Adrenal gland (tissue), 12 donors: ENCODE results near the gene PDLIM4. TPM values are rescaled to one million over a fixed set of nuclear protein-coding genes. Genes with fewer than 3 reads are reported as not detected.

ENCODE experiments used
- DNase-seq, 7 donors: peaks; one replicate each; pipeline ENCODE4 v3.0.0-alpha.2; 2019 to 2020
- H3K27ac ChIP-seq, 5 donors: fragments of 200-600 bp; sonication (generic) in 4 of 5; 1 replicate in 3 of 5; 2 replicates in 2 of 5; pipeline versions ENCODE4 v1.5.1 to v1.8.0; 2016 to 2020; ENCODE audit warnings: mild to moderate bottlenecking in 1 of 5
- H3K27me3 ChIP-seq: fragments of 200-600 bp; 2 replicates; pipeline ENCODE4 v1.8.0; 2021
- H3K36me3 ChIP-seq, 2 donors: fragments of 200-600 bp; replicated peaks in 1 of 2; 1 replicate in 1 of 2; 2 replicates in 1 of 2; pipeline versions ENCODE4 v1.5.1 to v1.8.0; 2018 to 2022
- H3K4me1 ChIP-seq, 2 donors: fragments of 200-600 bp; replicated peaks in 1 of 2; 1 replicate in 1 of 2; 2 replicates in 1 of 2; pipeline versions ENCODE4 v1.5.1 to v1.8.0; 2018 to 2021
- H3K4me3 ChIP-seq, 4 donors: fragments of 200-600 bp; sonication (generic) in 3 of 4; one replicate each; pipeline ENCODE4 v1.5.1; 2016 to 2018
- H3K9me3 ChIP-seq, 3 donors: fragments of 200-600 bp; sonication (generic) in 1 of 3; replicated peaks in 1 of 3; 1 replicate in 2 of 3; 2 replicates in 1 of 3; pipeline versions ENCODE4 v1.5.1 to v1.8.0; 2016 to 2021
- CTCF ChIP-seq, 6 experiments: fragments of 450-650 bp in 4 of 6; fragments of 200-600 bp in 2 of 6; sonication (generic) in 1 of 6; IDR thresholded peaks; 1 replicate in 5 of 6; 2 replicates in 1 of 6; pipeline versions ENCODE4 v1.5.1 to v1.8.0; 2016 to 2021; ENCODE audit warnings: antibody characterized with exemption in 6 of 6, mild to moderate bottlenecking in 2 of 6, moderate library complexity in 1 of 6
- POLR2A ChIP-seq, 2 donors: fragments of 450-650 bp; IDR thresholded peaks; one replicate each; pipeline ENCODE4 v1.6.1; 2017; ENCODE audit warnings: antibody characterized with exemption in 2 of 2, mild to moderate bottlenecking in 2 of 2, moderate library complexity in 1 of 2
- WGBS, 4 donors: extraction: QIAGEN DNeasy Blood & Tissue Kit in 2 of 4; methylation state at CpG; one replicate each; pipeline versions ENCODE4 v1.1.5 to v1.1.7; 2013 to 2017; 5-methylcytosine and 5-hydroxymethylcytosine counted together
- intact Hi-C, 2 donors: fragments of 100-400 bp; cut with DNase I; formaldehyde crosslinking; loops; one replicate each; pipeline versions ENCODE4 v1.14.1 to v1.15.0; 2022 to 2023
- polyA plus RNA-seq, 3 donors: library from polyadenylated mRNA; stranded (reverse); fragments of 200-250 nt in 2 of 3; fragments of 350-450 nt in 1 of 3; fragmentation: Illumina TruSeq in 1 of 3; extraction: RNeasy Lipid Tissue Mini Kit (QIAGEN cat#74804) in 1 of 3; gene quantifications; one replicate each; pipeline ENCODE4 v1.2.3, GENCODE V29; 2013 to 2014
- total RNA-seq, 9 donors: library from RNA; depleted of rRNA in 4 of 9; stranded (reverse); fragments of >200 nt in 4 of 9; fragments of 120-200 nt in 1 of 9; fragmentation: NEBNext Ultra II Directional in 1 of 9; extraction: Animal tissue kit (Norgen Biotek cat#: 25700) in 1 of 9; gene quantifications; one replicate each; pipeline versions ENCODE4 v1.1.0 to v1.2.4, GENCODE V29; 2013 to 2023
- donor health status: healthy with polysubstance abuse.
- donor health status: Bipolar disorder and iron deficiency.
- donor health status: DM: yes; HTN: yes; CAD: no.
- donor health status: DM: no; HTN: no; CAD: no.
- donor health status: DM: no; HTN: no; CAD: no.
- donor health status: DM: yes; HTN: yes; CAD: no.

The PDLIM4 gene
- total and polyA plus RNA-seq, 12 donors = 0.87 to 20.2 (median 4.3) TPM

- peak in 2 of 7 donors; percentile 13 to 52 for DNase-seq
- Histone ChIP-seq H3K4me3 (peak overlapping the region in 3 of 4 donors; percentile 36 to 67 (median 66)), H3K4me1 (peaks cover 0 to 20% of the 10 kb centered on the region in 2 donors), H3K9me3 (no peaks in the 10 kb centered on the region), H3K27ac (peak overlapping the region in 1 of 5 donors; percentile 81), H3K36me3 (no peaks in the 10 kb centered on the region), H3K27me3 (no peaks in the 10 kb centered on the region)
- WGBS, 4 donors = 71 to 89% (median 73%) methylated on average over 19 to 27 of the region's 27 CpGs
- TF ChIP-seq CTCF (IDR thresholded peaks at IDR 0.05) = no peak
- TF ChIP-seq POLR2A (IDR thresholded peaks at IDR 0.05) = no peak
- intact Hi-C loops = no loop called here
Observed at GRCh38 chr5:132228241-132229035, 29.1 kb upstream of the PDLIM4 start.

- Histone ChIP-seq H3K27me3 (no peaks in the 10 kb centered on the region), H3K9me3 (no peaks in the 10 kb centered on the region), H3K36me3 (no peaks in the 10 kb centered on the region), H3K4me3 (no peak overlapping the region), H3K4me1 (peaks cover 0 to 17% of the 10 kb centered on the region in 2 donors), H3K27ac (no peak overlapping the region)
- DNase-seq = peak in 2 of 7 donors; percentile 9 to 20
- WGBS, 4 donors = 94 to 97% (median 95%) methylated on average over 5 of the region's 5 CpGs
- no peak for TF ChIP-seq CTCF (IDR thresholded peaks at IDR 0.05)
- TF ChIP-seq POLR2A (IDR thresholded peaks at IDR 0.05) = no peak
- intact Hi-C loops = no loop called here
Observed at GRCh38 chr5:132229236-132229635, 28.3 kb upstream of the PDLIM4 start.

GRCh38 chr5:132230871-132231270 is 26.6 kb upstream of the PDLIM4 start:
- peak in 4 of 7 donors; percentile 1 to 35 (median 4) for DNase-seq
- 87 to 93% (median 91%) methylated on average over 9 of the region's 9 CpGs for WGBS, 4 donors
- Histone ChIP-seq H3K4me3 (no peak overlapping the region), H3K27me3 (no peaks in the 10 kb centered on the region), H3K4me1 (peaks cover 0 to 11% of the 10 kb centered on the region in 2 donors), H3K9me3 (no peaks in the 10 kb centered on the region), H3K27ac (no peak overlapping the region), H3K36me3 (no peaks in the 10 kb centered on the region)
- TF ChIP-seq CTCF (IDR thresholded peaks at IDR 0.05) (no peak), POLR2A (IDR thresholded peaks at IDR 0.05) (no peak)
- intact Hi-C loops = no loop called here

GRCh38 chr5:132232465-132232864 is 25.0 kb upstream of the PDLIM4 start:
- TF ChIP-seq CTCF (IDR thresholded peaks at IDR 0.05) (no peak), POLR2A (IDR thresholded peaks at IDR 0.05) (no peak)
- Histone ChIP-seq H3K4me1 (no peaks in the 10 kb centered on the region), H3K9me3 (no peaks in the 10 kb centered on the region), H3K27me3 (no peaks in the 10 kb centered on the region), H3K27ac (no peak overlapping the region), H3K36me3 (no peaks in the 10 kb centered on the region), H3K4me3 (no peak overlapping the region)
- peak in 2 of 7 donors; percentile 8 to 23 for DNase-seq
- intact Hi-C loops = no loop called here
- WGBS, 4 donors = 69 to 83% (median 76%) methylated on average over 3 of the region's 3 CpGs
